H1 (cell line): ENCODE measurements around the gene UVRAG. TPM values are rescaled to one million over a fixed set of nuclear protein-coding genes. Genes with fewer than 3 reads are reported as not detected.

Source experiments
- BRCA1 ChIP-seq: IDR thresholded peaks from 2 replicates; pipeline ENCODE4 v1.6.1; 2012; ENCODE audit warnings: low read depth, low read length, improper control_type of control experiment
- CBX8 ChIP-seq: fragments of 300-800, 300-1000 bp; sonication (generic); IDR thresholded peaks from 2 replicates; pipeline ENCODE4 v1.7.1; 2016; ENCODE audit warnings: low read depth, low read length, borderline replicate concordance
- EZH2 ChIP-seq: fragments of 200-600 bp; sonication (generic); IDR thresholded peaks from 2 replicates; pipeline ENCODE4 v1.7.1; 2012; ENCODE audit warnings: low read depth, mild to moderate bottlenecking, moderate library complexity, low read length, inconsistent platforms; ENCODE audit not compliant: severe bottlenecking
- JUN ChIP-seq: IDR thresholded peaks from 2 replicates; pipeline ENCODE4 v1.6.1; 2011; ENCODE audit warnings: low read depth, mild to moderate bottlenecking, improper control_type of control experiment, low read length
- RNF2 ChIP-seq: fragments of 200-900, 300-1000 bp; sonication (generic); IDR thresholded peaks from 2 replicates; pipeline ENCODE4 v1.7.1; 2016; ENCODE audit warnings: borderline replicate concordance, low read depth, mild to moderate bottlenecking, antibody characterized with exemption, low read length; ENCODE audit not compliant: poor library complexity, severe bottlenecking; ENCODE audit errors: missing control alignments
- polyA plus RNA-seq, 7 experiments: library from polyadenylated mRNA; depleted of rRNA in 3 of 7; stranded (reverse) in 5 of 7; unstranded in 2 of 7; fragments of >200 nt in 5 of 7; fragments of 200-250 nt in 2 of 7; gene quantifications; 1 replicate in 5 of 7; 2 replicates in 1 of 7; 4 replicates in 1 of 7; pipeline versions ENCODE4 v1.2.1 to v1.2.3, GENCODE V29; 2011 to 2013; ENCODE audit warnings: missing spikeins in 2 of 7, mixed read lengths in 2 of 7
- total RNA-seq: library from RNA; stranded (reverse); fragmentation: NEBNext Ultra II Directional; extraction: Animal tissue kit (Norgen Biotek cat#: 25700); gene quantifications from 2 replicates; pipeline ENCODE4 v1.2.1, GENCODE V29; 2021

UVRAG gene
- total and polyA plus RNA-seq, 2 of the 8 experiments (the other 6 are each of a cell fraction or from before 2014, with no cell fraction given): 5.5 to 14.7 TPM

- TF ChIP-seq JUN (no peak), CBX8 (no peak), RNF2 (no peak), BRCA1 (no peak), EZH2 (no peak)
Observed at GRCh38 chr11:76107971-76108370, 293.0 kb downstream of the UVRAG start (continued).
